HUES48 (cell line): ENCODE data around the gene URI1.

Experiments used
- H3K27ac ChIP-seq: one replicate; pipeline ENCODE4 v1.7.0; 2013; ENCODE audit warnings: low read depth, low read length, inconsistent platforms
- H3K27me3 ChIP-seq: 2 replicates; pipeline ENCODE4 v1.6.1; 2013; ENCODE audit warnings: mild to moderate bottlenecking, low read length; ENCODE audit not compliant: control insufficient read depth, insufficient read depth
- H3K36me3 ChIP-seq: 2 replicates; pipeline ENCODE4 v1.6.1; 2013; ENCODE audit warnings: low read length; ENCODE audit not compliant: control insufficient read depth, insufficient read depth
- H3K4me1 ChIP-seq: 2 replicates; pipeline ENCODE4 v1.6.1; 2013; ENCODE audit warnings: mild to moderate bottlenecking, low read length; ENCODE audit not compliant: control insufficient read depth, insufficient read depth
- H3K4me3 ChIP-seq: 2 replicates; pipeline ENCODE4 v1.5.1; 2013; ENCODE audit warnings: mild to moderate bottlenecking, low read depth, low read length
- H3K9ac ChIP-seq: 2 replicates; pipeline ENCODE4 v1.6.1; 2013; ENCODE audit warnings: mild to moderate bottlenecking, low read depth, low read length, moderate library complexity
- H3K9me3 ChIP-seq: 2 replicates; pipeline ENCODE4 v1.6.1; 2013; ENCODE audit warnings: low read length; ENCODE audit not compliant: control insufficient read depth, insufficient read depth

URI1 gene

DNA sequence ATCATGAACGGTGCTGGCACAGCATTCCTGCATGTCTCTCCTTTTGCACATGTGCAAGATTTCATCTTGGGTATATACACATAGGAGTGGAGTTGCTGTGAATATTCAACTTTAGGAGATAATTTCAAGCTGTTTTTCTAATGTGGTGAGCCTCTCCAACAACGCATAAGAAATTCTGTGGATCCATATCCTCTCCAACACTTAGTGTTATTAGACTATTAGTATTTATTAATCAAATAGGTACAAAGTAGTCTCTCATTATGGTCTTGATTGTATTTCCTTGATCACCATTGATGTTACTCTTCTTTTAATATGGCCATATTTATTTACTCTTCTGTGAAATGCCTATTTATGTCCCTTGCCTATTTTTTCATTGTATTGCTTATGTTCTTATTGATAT, 114.5 kb downstream of the URI1 start:
- Histone ChIP-seq H3K27ac (no peak overlapping the region), H3K4me1 (no peaks in the 10 kb centered on the region), H3K36me3 (no peaks in the 10 kb centered on the region), H3K4me3 (no peak overlapping the region), H3K9ac (no peak overlapping the region), H3K9me3 (no peaks in the 10 kb centered on the region), H3K27me3 (no peaks in the 10 kb centered on the region)

DNA sequence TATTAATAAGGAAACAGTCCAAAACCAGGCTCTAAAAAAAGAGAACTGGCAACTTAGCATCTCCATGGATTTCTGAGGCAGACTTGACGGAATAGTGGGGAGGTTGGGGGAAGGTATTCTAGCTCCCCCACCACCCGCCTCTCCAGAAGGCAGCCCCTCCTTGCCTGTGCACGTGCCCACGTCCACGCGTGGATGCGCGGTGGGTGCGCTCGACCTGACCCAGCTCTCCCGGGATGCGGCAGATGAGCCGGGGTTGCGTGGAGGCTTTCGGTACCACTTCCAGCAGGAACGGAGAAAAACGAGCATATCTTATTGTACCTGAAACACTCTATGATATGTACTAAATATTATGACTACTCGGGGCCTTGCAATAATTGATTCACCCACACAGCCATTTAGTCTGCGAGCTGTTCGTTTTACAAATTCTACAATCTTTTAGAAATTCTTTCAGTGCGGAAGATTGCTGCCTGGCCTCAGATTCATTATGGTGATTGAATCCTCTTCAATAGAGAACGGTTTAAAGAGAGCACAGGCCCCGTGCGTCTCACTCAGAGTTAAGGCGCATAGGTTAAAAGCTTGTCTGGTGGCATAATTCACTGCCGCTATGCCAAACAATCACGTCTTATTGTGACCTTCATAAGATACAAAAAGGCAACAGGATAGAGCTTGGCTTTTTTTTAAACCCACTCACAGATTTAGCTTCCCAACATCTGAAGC, 117.9 kb downstream of the URI1 start:
- H3K27ac ChIP-seq: no peak overlapping the region
- no peak overlapping the region for H3K9ac ChIP-seq
- H3K9me3 ChIP-seq: no peaks in the 10 kb centered on the region
- H3K4me1 ChIP-seq: no peaks in the 10 kb centered on the region
- H3K4me3 ChIP-seq: no peak overlapping the region
- H3K36me3 ChIP-seq: no peaks in the 10 kb centered on the region
- no peaks in the 10 kb centered on the region for H3K27me3 ChIP-seq

DNA sequence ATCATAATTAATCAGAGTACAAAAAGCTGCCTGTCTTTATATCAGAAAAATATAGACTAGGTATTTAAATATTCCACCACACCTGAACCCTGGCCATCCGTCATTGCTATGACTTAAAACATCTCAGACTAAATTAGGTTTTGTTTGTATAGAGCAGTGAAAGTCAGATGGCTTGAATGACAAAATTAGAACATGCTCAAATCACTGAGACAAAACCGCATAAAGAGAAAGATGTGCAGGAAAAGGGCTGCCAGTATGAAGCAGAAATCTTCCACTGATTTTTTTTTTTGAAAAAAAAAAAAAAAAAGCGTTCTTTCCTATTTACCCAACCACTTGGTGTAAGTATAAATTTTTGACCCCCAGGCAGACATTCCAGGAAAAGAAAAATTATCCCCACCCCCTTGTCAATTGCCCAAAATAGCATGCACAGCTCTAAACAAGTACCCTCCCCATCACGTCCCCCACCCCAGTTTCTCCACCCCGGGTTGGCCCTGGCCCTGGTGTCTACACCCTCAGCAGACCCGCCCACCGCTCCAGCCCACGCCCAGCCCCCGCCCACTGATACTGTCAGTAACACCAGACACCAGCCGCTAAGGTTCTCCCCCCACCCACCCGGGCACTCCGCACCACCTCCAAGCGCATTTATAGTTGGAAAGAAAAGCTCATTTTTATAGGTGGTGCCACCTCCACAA, 118.6 kb downstream of the URI1 start:
- Histone ChIP-seq H3K27me3 (no peaks in the 10 kb centered on the region), H3K9me3 (no peaks in the 10 kb centered on the region), H3K36me3 (no peaks in the 10 kb centered on the region), H3K27ac (no peak overlapping the region), H3K9ac (no peak overlapping the region), H3K4me1 (no peaks in the 10 kb centered on the region), H3K4me3 (no peak overlapping the region)

DNA sequence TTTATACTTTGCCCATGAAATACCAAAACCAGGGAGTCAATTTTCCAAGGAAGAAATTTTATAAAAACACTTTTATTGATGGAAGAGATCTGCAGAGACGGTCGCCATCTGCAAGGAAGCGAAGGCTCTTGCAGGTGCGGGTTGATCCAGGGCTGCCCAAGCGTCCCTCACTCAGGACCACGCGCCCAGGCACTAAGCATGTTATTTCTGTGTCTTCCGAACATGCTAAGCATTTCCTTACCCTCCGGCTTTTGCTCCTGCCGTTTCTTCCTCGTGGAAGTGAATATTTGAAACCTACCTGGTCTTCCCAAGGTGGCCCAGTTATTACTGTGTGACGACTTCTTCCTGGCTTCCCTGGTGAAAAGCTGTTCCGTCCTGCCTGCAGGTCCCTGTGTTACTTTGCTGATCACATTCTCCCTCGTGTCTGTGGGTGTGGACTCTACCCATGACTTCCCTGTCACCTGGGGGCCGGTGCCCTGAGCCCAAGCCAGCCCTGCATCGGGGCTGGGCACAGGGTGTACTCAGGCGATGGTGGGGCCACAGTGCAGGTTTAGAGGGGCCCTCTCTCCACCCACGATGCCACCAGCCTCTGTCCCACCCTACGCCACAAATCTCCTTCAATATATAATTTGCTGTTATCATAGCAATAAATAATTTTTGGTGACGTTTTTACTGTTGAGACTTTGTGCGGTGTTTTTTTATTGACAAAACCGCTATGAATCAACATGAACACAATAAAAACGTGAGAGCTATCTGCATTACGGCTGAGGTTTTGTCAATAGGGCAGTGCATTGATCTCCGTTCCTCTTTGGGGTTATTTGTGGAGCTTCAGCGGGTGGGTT, 119.4 kb downstream of the URI1 start:
- Histone ChIP-seq H3K9me3 (no peaks in the 10 kb centered on the region), H3K9ac (no peak overlapping the region), H3K36me3 (no peaks in the 10 kb centered on the region), H3K4me3 (no peak overlapping the region), H3K27me3 (no peaks in the 10 kb centered on the region), H3K4me1 (no peaks in the 10 kb centered on the region), H3K27ac (no peak overlapping the region)

DNA sequence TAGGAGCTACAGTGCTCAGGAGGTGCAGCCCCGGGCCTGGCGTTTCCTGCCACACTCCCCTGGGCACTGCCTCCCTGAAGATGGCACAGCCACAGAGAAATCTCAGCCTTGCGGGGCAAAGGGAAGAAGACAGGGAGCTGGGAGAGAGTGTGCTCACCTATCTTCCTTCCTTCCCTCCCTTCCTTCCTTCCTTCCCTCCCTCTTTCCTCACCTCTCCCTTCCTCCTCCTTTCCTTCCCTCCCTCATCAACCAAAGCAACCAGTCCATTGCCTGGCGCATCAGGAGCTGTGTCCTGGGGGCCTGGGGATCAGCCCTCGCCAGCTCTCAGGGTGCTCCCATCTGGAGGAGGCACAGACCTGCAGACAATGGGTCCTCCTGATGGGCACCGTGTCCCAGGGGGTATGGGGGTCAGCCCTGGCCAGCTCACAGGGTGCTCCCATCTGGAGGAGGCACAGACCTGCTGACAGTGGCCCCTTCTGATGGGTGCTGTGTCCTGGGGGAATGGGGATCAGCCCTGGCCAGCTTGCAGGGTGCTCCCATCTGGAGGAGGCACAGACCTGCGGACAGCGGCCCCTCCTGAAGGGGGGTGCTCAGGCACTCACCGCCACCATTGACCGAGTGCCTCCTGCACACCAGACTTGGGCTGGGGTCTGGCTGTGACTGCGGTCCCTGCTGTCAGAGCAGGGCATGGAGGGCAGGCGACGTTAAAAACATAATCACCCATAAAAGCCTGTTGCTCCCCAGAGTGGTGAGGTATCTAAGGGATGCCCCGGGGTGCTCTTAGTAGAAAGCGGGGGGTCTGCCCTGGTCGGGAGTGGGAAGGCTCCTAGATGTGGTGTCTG, 120.2 kb downstream of the URI1 start:
- Histone ChIP-seq H3K4me1 (no peaks in the 10 kb centered on the region), H3K4me3 (no peak overlapping the region), H3K27ac (no peak overlapping the region), H3K36me3 (no peaks in the 10 kb centered on the region), H3K9ac (no peak overlapping the region), H3K27me3 (no peaks in the 10 kb centered on the region), H3K9me3 (no peaks in the 10 kb centered on the region)

DNA sequence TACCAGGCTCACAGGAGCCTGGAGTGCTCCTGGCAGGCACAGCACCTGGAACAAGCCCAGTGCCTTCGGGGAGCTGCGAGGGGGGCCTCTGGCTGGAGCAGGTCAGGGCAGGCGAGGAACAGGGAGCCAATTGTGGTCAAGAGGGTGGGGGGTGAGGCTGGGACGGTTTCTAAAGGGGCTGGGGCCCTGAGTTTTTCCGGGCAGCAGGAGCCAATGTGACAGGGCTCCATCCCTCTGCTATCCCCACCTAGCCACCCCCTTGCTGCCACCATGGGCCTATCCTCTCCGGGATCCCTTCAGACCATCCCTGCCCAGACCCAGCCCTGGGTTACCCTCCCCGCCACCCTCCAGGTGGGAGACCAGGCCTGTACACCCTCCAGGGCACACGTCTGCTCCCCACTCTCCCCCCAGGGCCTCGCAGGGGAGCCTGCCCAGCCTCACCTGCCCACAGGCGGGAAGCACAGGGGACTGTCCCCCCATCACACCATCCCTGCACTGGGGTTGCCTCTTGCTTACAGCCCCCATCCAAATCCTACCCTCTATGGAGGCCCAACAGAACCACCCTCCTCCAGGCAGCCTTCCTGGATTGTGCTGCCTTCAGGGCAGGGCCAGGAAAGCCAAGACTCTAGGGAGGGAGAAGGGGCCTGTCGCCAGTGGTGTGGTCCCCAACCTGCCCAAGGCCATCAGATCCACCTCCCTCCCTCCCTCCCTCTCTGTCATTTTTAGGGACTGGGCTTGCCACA, 121.0 kb downstream of the URI1 start:
- no peaks in the 10 kb centered on the region for H3K9me3 ChIP-seq
- no peak overlapping the region for H3K27ac ChIP-seq
- no peaks in the 10 kb centered on the region for H3K36me3 ChIP-seq
- H3K27me3 ChIP-seq: no peaks in the 10 kb centered on the region
- no peak overlapping the region for H3K4me3 ChIP-seq
- no peak overlapping the region for H3K9ac ChIP-seq
- no peaks in the 10 kb centered on the region for H3K4me1 ChIP-seq

DNA sequence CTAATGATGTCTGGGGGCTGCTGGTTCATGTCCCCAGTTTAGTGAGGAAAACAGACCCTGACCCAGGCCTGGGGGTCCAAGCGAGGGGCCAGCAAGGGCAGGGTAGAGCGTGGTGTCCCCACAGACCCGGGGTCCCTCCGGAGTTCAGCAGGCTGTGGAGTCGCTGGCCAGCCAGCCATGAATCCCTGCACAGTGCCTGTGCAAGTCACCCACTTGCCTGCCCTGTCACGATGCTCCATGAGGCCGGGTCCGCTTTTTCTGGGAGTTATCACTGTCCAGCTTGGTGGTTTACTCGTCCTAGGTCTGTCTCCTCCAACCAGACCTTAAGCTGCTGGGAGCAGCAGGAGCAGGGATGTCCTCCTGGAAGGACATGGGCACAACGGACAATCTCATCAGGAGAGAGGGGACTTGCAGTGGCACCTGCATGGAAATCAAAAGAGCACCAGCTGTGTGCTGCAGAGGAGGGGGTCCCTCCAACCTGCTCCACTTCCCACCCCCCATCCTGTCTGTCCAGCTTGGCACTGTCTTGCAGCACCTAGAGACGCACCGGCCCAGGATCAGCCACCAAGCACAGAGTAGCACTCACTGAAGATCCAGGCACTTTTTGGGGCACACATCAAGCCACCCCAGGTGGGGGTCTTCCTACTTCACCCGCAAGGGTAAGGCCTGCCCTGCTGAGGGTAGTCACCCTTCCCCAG, 121.8 kb downstream of the URI1 start:
- no peak overlapping the region for H3K4me3 ChIP-seq
- no peaks in the 10 kb centered on the region for H3K4me1 ChIP-seq
- no peak overlapping the region for H3K27ac ChIP-seq
- no peak overlapping the region for H3K9ac ChIP-seq
- H3K36me3 ChIP-seq: no peaks in the 10 kb centered on the region
- H3K9me3 ChIP-seq: no peaks in the 10 kb centered on the region
- H3K27me3 ChIP-seq: no peaks in the 10 kb centered on the region

DNA sequence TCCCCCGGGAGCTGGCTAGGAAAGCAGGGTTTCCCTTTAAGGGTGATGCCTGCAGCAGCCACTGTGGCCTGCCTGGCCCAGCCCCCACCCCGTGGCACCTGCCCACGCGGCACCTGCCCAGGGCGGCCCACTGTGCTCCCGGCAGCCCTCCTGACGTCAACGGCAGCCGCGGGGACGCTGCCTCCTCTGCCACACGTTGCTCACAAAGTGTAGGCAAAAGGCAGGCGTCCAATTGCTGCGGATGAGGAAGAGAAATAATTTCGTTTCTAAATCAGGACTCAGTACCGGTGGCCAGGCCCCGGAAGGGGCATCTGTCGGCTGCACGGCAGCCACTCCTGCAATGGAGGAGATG, 122.3 kb downstream of the URI1 start:
- H3K27ac ChIP-seq: no peak overlapping the region
- no peak overlapping the region for H3K4me3 ChIP-seq
- H3K4me1 ChIP-seq: no peaks in the 10 kb centered on the region
- no peaks in the 10 kb centered on the region for H3K36me3 ChIP-seq
- H3K9ac ChIP-seq: no peak overlapping the region
- no peaks in the 10 kb centered on the region for H3K9me3 ChIP-seq
- no peaks in the 10 kb centered on the region for H3K27me3 ChIP-seq

DNA sequence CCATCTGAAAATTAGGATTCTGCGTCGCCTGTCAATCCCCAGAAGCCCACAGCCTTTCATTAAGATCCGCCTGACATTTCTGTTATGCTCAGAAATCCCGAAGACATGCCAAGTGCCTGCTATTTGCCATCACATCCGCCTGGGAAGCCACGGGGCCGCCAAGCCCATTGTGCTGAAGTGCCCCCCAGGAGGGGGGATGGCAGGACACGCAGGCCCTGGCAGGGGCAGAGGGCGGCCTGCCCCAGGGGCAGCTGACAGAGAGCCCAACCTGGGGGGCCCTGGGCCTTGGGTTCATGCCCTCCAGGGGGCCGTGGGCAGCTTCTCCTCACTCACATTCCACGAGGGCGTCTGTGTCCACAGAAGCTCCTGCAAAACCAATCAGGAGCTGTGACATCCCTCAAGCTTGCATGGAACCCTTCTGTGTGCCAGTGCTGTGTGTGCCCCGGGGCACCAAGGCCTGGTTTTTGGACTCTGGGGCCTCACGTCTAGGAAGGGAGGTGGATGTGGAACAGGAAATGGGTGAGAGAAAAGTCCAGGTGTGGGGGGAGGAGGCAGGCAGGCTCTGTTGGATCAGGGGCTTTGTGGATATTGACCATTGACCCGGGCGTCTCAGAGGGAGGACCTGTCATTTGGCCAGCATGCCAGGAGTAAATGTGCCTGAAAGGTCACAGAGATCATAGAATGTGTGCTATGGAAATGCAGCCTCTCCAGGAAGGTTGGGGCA, 122.9 kb downstream of the URI1 start:
- Histone ChIP-seq H3K27me3 (no peaks in the 10 kb centered on the region), H3K27ac (no peak overlapping the region), H3K36me3 (no peaks in the 10 kb centered on the region), H3K9ac (no peak overlapping the region), H3K9me3 (no peaks in the 10 kb centered on the region), H3K4me3 (no peak overlapping the region), H3K4me1 (no peaks in the 10 kb centered on the region)
